Neuron (in vitro differentiated cells): ENCODE results near the gene BICRAL.
"Not testable (repeated sequence)": the region's sequence is repeated elsewhere in the genome, so short reads cannot be mapped to it uniquely, and the experiment has no call there.

ENCODE experiments used
- H2AFZ ChIP-seq: one replicate; pipeline ENCODE4 v1.6.1; 2013; ENCODE audit warnings: low read depth, mild to moderate bottlenecking, inconsistent platforms, low read length, moderate library complexity
- H3K27me3 ChIP-seq: one replicate; pipeline ENCODE4 v1.6.1; 2013; ENCODE audit warnings: low read length; ENCODE audit not compliant: insufficient read depth
- H3K36me3 ChIP-seq: one replicate; pipeline ENCODE4 v1.6.1; 2013; ENCODE audit warnings: low read length; ENCODE audit not compliant: insufficient read depth
- H3K4me1 ChIP-seq: one replicate; pipeline ENCODE4 v1.6.1; 2013; ENCODE audit warnings: low read length; ENCODE audit not compliant: insufficient read depth
- H3K4me3 ChIP-seq: 2 replicates; pipeline ENCODE4 v1.5.1; 2013; ENCODE audit warnings: mild to moderate bottlenecking, low read length, moderate library complexity
- H3K9me3 ChIP-seq: one replicate; pipeline ENCODE4 v1.6.1; 2013; ENCODE audit warnings: low read length

The BICRAL gene

GRCh38 chr6:42860481-42860880 lies 78.6 kb downstream of the BICRAL start:
- H3K4me3 ChIP-seq = no peak overlapping the region
- no peaks in the 10 kb centered on the region for H3K9me3 ChIP-seq
- peaks cover 46% of the 10 kb centered on the region for H3K36me3 ChIP-seq
- no peaks in the 10 kb centered on the region for H3K4me1 ChIP-seq
- no peak overlapping the region for H2AFZ ChIP-seq
- no peaks in the 10 kb centered on the region for H3K27me3 ChIP-seq

- no peaks in the 10 kb centered on the region for H3K4me1 ChIP-seq
- no peaks in the 10 kb centered on the region for H3K27me3 ChIP-seq
- peaks cover 44% of the 10 kb centered on the region for H3K36me3 ChIP-seq
- no peak overlapping the region for H3K4me3 ChIP-seq
- H2AFZ ChIP-seq = no peak overlapping the region
- H3K9me3 ChIP-seq = no peaks in the 10 kb centered on the region
These were observed 82.8 kb downstream of the BICRAL start for GRCh38 chr6:42864602-42865001.

- H2AFZ ChIP-seq = no peak overlapping the region
- H3K4me1 ChIP-seq = no peaks in the 10 kb centered on the region
- no peaks in the 10 kb centered on the region for H3K27me3 ChIP-seq
- no peak overlapping the region for H3K4me3 ChIP-seq
- peaks cover 12% of the 10 kb centered on the region for H3K36me3 ChIP-seq
- no peaks in the 10 kb centered on the region for H3K9me3 ChIP-seq
These were observed 88.5 kb downstream of the BICRAL start for GRCh38 chr6:42870145-42870936.

- peaks cover 5% of the 10 kb centered on the region for H3K36me3 ChIP-seq
- H3K27me3 ChIP-seq = no peaks in the 10 kb centered on the region
- no peaks in the 10 kb centered on the region for H3K4me1 ChIP-seq
- H2AFZ ChIP-seq = no peak overlapping the region
- no peaks in the 10 kb centered on the region for H3K9me3 ChIP-seq
- no peak overlapping the region for H3K4me3 ChIP-seq
These were observed 89.9 kb downstream of the BICRAL start for GRCh38 chr6:42871711-42872110.

GRCh38 chr6:42873313-42873712 lies 91.5 kb downstream of the BICRAL start:
- Histone ChIP-seq H3K4me3 (no peak overlapping the region), H3K4me1 (no peaks in the 10 kb centered on the region), H3K27me3 (no peaks in the 10 kb centered on the region), H3K9me3 (no peaks in the 10 kb centered on the region), H3K36me3 (no peaks in the 10 kb centered on the region), H2AFZ (no peak overlapping the region)

GRCh38 chr6:42877695-42878094 lies 95.8 kb downstream of the BICRAL start:
- no peaks in the 10 kb centered on the region for H3K27me3 ChIP-seq
- H3K4me1 ChIP-seq = peaks cover 10% of the 10 kb centered on the region
- peak overlapping the region; percentile 58 for H2AFZ ChIP-seq
- H3K4me3 ChIP-seq = no peak overlapping the region
- peaks cover 7% of the 10 kb centered on the region for H3K36me3 ChIP-seq
- H3K9me3 ChIP-seq = no peaks in the 10 kb centered on the region

GRCh38 chr6:42879372-42880239 lies 97.8 kb downstream of the BICRAL start, which contains the start of gene RPL7L1:
TSS of gene RPL7L1 (plus strand) at chr6:42879616. CDS start at chr6:42879911, 295 bp downstream.
- H3K4me1 ChIP-seq = peaks cover 10% of the 10 kb centered on the region
- H3K9me3 ChIP-seq = no peaks in the 10 kb centered on the region
- H2AFZ ChIP-seq = peak within 1 kb of the TSS; percentile 90
- no peaks in the 10 kb centered on the region for H3K27me3 ChIP-seq
- H3K36me3 ChIP-seq = peaks cover 25% of the 10 kb centered on the region
- H3K4me3 ChIP-seq = peak within 1 kb of the TSS; percentile 96

GRCh38 chr6:42880240-42880817 lies 98.5 kb downstream of the BICRAL start:
- H3K4me1 ChIP-seq, H3K9me3 ChIP-seq, H3K27me3 ChIP-seq: not testable (repeated sequence)
- Histone ChIP-seq H3K4me3 (peak overlapping the region; percentile 96), H2AFZ (peak overlapping the region; percentile 90), H3K36me3 (peaks cover 30% of the 10 kb centered on the region)

- H3K9me3 ChIP-seq, H3K4me1 ChIP-seq, H3K27me3 ChIP-seq, H2AFZ ChIP-seq: not testable (repeated sequence)
- Histone ChIP-seq H3K36me3 (peaks cover 35% of the 10 kb centered on the region), H3K4me3 (peak overlapping the region; percentile 96)
These were observed 99.0 kb downstream of the BICRAL start for GRCh38 chr6:42880871-42881270.

GRCh38 chr6:42885702-42886101 lies 103.8 kb downstream of the BICRAL start:
- Histone ChIP-seq H3K9me3 (no peaks in the 10 kb centered on the region), H2AFZ (no peak overlapping the region), H3K4me1 (peaks cover 8% of the 10 kb centered on the region), H3K4me3 (no peak overlapping the region), H3K27me3 (no peaks in the 10 kb centered on the region), H3K36me3 (peaks cover 40% of the 10 kb centered on the region)

GRCh38 chr6:42888201-42888600 lies 106.3 kb downstream of the BICRAL start:
- not testable (repeated sequence) for H3K4me3 ChIP-seq, H3K9me3 ChIP-seq, H2AFZ ChIP-seq, H3K27me3 ChIP-seq
- H3K36me3 ChIP-seq = peaks cover 29% of the 10 kb centered on the region
- peaks cover 12% of the 10 kb centered on the region for H3K4me1 ChIP-seq

GRCh38 chr6:42889815-42890214 lies 108.0 kb downstream of the BICRAL start:
- Histone ChIP-seq H2AFZ (no peak overlapping the region), H3K27me3 (no peaks in the 10 kb centered on the region), H3K9me3 (no peaks in the 10 kb centered on the region), H3K4me1 (peaks cover 12% of the 10 kb centered on the region), H3K4me3 (peak overlapping the region; percentile 77), H3K36me3 (peaks cover 13% of the 10 kb centered on the region)
